Nephron progenitor cell (in vitro differentiated cells): Measurements from ENCODE around the gene NEMP1.
"Not testable (repeated sequence)": the region's sequence is repeated elsewhere in the genome, so short reads cannot be mapped to it uniquely, and the experiment has no call there.

Source experiments
- DNase-seq: peaks from one replicate; pipeline ENCODE4 v3.0.0; 2021
- H3K27ac Mint-ChIP-seq: 2 replicates; pipeline ENCODE4 v1.8.0; 2021; ENCODE audit warnings: mild to moderate bottlenecking, moderate library complexity, mixed read lengths
- H3K27me3 Mint-ChIP-seq: 2 replicates; pipeline ENCODE4 v1.8.0; 2021; ENCODE audit warnings: mild to moderate bottlenecking, low read depth, mixed read lengths; ENCODE audit not compliant: poor library complexity
- H3K36me3 Mint-ChIP-seq: 2 replicates; pipeline ENCODE4 v1.8.0; 2021; ENCODE audit warnings: low read depth, mixed read lengths
- H3K4me1 Mint-ChIP-seq: 2 replicates; pipeline ENCODE4 v1.8.0; 2021; ENCODE audit warnings: mixed read lengths
- H3K4me3 Mint-ChIP-seq: 2 replicates; pipeline ENCODE4 v1.8.0; 2021; ENCODE audit warnings: mild to moderate bottlenecking, moderate library complexity, mixed read lengths
- H3K9me3 Mint-ChIP-seq: 2 replicates; pipeline ENCODE4 v1.8.0; 2021; ENCODE audit warnings: mild to moderate bottlenecking, moderate library complexity, mixed read lengths
- CTCF ChIP-seq: fragments of 200-600 bp; sonication (generic); IDR thresholded peaks from 2 replicates; pipeline ENCODE4 v1.5.0; 2021; ENCODE audit warnings: antibody characterized with exemption

The NEMP1 gene

GRCh38 chr12:57126061-57126460 is 47.5 kb upstream of the NEMP1 start:
- Mint-ChIP-seq H3K27ac (no peak overlapping the region), H3K4me1 (peaks cover 31% of the 10 kb centered on the region), H3K36me3 (no peaks in the 10 kb centered on the region), H3K9me3 (peaks cover 5% of the 10 kb centered on the region), H3K4me3 (peak overlapping the region; percentile 90), H3K27me3 (peaks cover 33% of the 10 kb centered on the region)
- no peak for DNase-seq
- TF ChIP-seq CTCF: no peak

DNA sequence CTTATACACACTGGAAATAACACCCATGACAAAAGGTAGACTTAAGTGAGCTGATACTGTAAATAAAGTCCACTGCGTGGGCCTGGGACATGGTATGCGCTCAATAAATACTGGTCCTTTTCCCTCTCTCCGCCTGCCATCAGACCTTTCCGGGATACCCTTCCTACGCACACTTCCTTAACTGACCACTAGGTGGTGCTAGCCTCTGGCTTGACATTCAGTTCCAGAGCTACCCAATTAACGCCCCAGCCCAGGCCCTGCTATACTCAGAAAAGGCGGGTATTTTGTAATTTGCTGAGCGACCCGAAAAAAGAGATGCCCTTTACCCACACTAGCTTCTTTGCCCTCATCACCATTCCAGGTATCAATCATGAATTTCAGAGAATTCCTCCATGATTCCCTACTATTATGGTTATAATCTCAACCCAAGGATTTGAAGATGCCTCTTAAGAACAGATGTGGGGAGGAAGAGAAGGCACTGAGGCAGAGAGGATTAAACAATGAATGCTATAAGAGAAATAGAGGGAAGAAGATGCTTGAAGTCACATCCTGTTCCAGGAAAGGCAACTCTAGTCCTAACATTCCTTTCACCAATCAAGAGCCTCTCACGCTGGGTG is 45.8 kb upstream of the NEMP1 start:
- Mint-ChIP-seq H3K4me3 (no peak overlapping the region), H3K4me1 (peaks cover 15% of the 10 kb centered on the region), H3K27ac (no peak overlapping the region), H3K27me3 (peaks cover 26% of the 10 kb centered on the region), H3K9me3 (peaks cover 5% of the 10 kb centered on the region), H3K36me3 (no peaks in the 10 kb centered on the region)
- peak; percentile 81 for DNase-seq
- TF ChIP-seq CTCF: peak; percentile 96

DNA sequence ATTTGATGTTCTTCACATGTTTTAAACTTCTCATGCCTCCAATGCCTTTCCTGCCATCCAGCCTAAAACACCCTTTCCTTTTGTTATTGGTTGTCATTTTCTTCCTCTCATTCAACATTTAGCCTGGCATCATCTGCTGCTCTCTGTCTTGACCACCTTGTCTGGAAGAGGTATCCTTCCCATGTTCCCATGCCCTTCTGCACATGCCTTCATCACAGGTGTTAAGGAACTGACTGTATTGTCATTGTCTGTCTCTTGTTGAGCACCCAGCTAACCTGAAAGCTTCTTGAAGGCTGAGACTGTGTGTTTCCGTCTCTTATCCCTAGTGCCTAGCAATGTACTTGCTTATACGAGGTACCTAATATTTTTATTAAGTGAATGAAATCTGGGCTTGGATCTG is 45.2 kb upstream of the NEMP1 start:
- no peak for TF ChIP-seq CTCF
- no peaks in the 10 kb centered on the region for H3K36me3 Mint-ChIP-seq
- H3K4me1 Mint-ChIP-seq: peaks cover 15% of the 10 kb centered on the region
- H3K9me3 Mint-ChIP-seq: peaks cover 5% of the 10 kb centered on the region
- H3K27me3 Mint-ChIP-seq: peaks cover 26% of the 10 kb centered on the region
- DNase-seq: no peak
- no peak overlapping the region for H3K4me3 Mint-ChIP-seq
- no peak overlapping the region for H3K27ac Mint-ChIP-seq

GRCh38 chr12:57120718-57121117 is 42.1 kb upstream of the NEMP1 start:
- DNase-seq, H3K27ac Mint-ChIP-seq, H3K4me3 Mint-ChIP-seq, H3K36me3 Mint-ChIP-seq, H3K9me3 Mint-ChIP-seq: not testable (repeated sequence)
- Mint-ChIP-seq H3K4me1 (peaks cover 15% of the 10 kb centered on the region), H3K27me3 (peaks cover 26% of the 10 kb centered on the region)

- Mint-ChIP-seq H3K36me3 (no peaks in the 10 kb centered on the region), H3K4me3 (no peak overlapping the region), H3K27ac (no peak overlapping the region), H3K9me3 (peaks cover 5% of the 10 kb centered on the region), H3K4me1 (peaks cover 16% of the 10 kb centered on the region), H3K27me3 (peaks cover 19% of the 10 kb centered on the region)
- no peak for TF ChIP-seq CTCF
- no peak for DNase-seq
Observed at GRCh38 chr12:57119294-57120085, 40.9 kb upstream of the NEMP1 start.

GRCh38 chr12:57118711-57119271 is 40.2 kb upstream of the NEMP1 start:
- peaks cover 5% of the 10 kb centered on the region for H3K9me3 Mint-ChIP-seq
- no peak overlapping the region for H3K4me3 Mint-ChIP-seq
- H3K27me3 Mint-ChIP-seq: peaks cover 12% of the 10 kb centered on the region
- no peak for TF ChIP-seq CTCF
- no peaks in the 10 kb centered on the region for H3K36me3 Mint-ChIP-seq
- H3K4me1 Mint-ChIP-seq: peaks cover 16% of the 10 kb centered on the region
- H3K27ac Mint-ChIP-seq: no peak overlapping the region
- no peak for DNase-seq
